ENCODE data around the gene GSTA3.

GRCh38 chr6:52955871-52956270 is 46.4 kb upstream of the GSTA3 start:
- TF ChIP-seq CTCF (IDR thresholded peaks at IDR 0.05) = no peak
- TF ChIP-seq POLR2A (IDR thresholded peaks at IDR 0.05) = no peak
- no peak for TF ChIP-seq POLR2AphosphoS5 (IDR thresholded peaks at IDR 0.05)
